A673 (cell line): ENCODE measurements around the gene MGP. TPM values are rescaled to one million over a fixed set of nuclear protein-coding genes. Genes with fewer than 3 reads are reported as not detected.

Experiments
- BruUV-seq: library from RNA; stranded (reverse); fragments of 400-500 nt; replicated peaks from 2 replicates; lab custom pipeline; 2021; lab: Mats Ljungman, UMichigan
- CTCF ChIA-PET: fragments of 300-600 bp; sonication (Branson Sonifier 250); formaldehyde crosslinking; loops from one replicate; lab custom pipeline; 2022; ENCODE audit warnings: antibody characterized with exemption; lab: Charles Lee
- POLR2A ChIA-PET: fragments of 300-600 bp; sonication (Branson Sonifier 250); formaldehyde crosslinking; loops from one replicate; lab custom pipeline; 2022; ENCODE audit warnings: antibody characterized with exemption; ENCODE audit not compliant: low non-redundant PET; lab: Charles Lee
- DNase-seq: peaks from one replicate; pipeline ENCODE4 v3.0.0-alpha.2; 2015; ENCODE audit warnings: low spot score
- H3K27ac ChIP-seq: fragments of 200-600 bp; sonication (generic); 2 replicates; pipeline ENCODE4 v1.5.1; 2016; ENCODE audit warnings: mixed run types, low read depth, mild to moderate bottlenecking, mixed read lengths, antibody characterized with exemption, low read length; ENCODE audit not compliant: poor library complexity, severe bottlenecking
- H3K27me3 ChIP-seq: fragments of 200-600 bp; sonication (generic); replicated peaks from 2 replicates; pipeline ENCODE4 v1.6.1; 2017; ENCODE audit warnings: mixed run types, low read depth, mild to moderate bottlenecking, mixed read lengths, antibody characterized with exemption, low read length; ENCODE audit not compliant: insufficient read depth, poor library complexity
- H3K36me3 ChIP-seq: fragments of 200-600 bp; sonication (generic); 2 replicates; pipeline ENCODE4 v1.6.1; 2016; ENCODE audit warnings: mixed run types, mild to moderate bottlenecking, mixed read lengths, antibody characterized with exemption, low read length; ENCODE audit not compliant: insufficient read depth, poor library complexity, severe bottlenecking
- H3K4me1 ChIP-seq: fragments of 200-600 bp; sonication (generic); 2 replicates; pipeline ENCODE4 v1.6.1; 2017; ENCODE audit warnings: mixed run types, mild to moderate bottlenecking, mixed read lengths, antibody characterized with exemption, low read length; ENCODE audit not compliant: insufficient read depth, poor library complexity, severe bottlenecking
- H3K4me3 ChIP-seq: fragments of 200-600 bp; sonication (generic); 2 replicates; pipeline ENCODE4 v1.5.1; 2016; ENCODE audit warnings: low read depth, mixed run types, mild to moderate bottlenecking, mixed read lengths, low read length; ENCODE audit not compliant: poor library complexity, severe bottlenecking
- H3K9me3 ChIP-seq: fragments of 200-600 bp; sonication (generic); 2 replicates; pipeline ENCODE4 v1.6.1; 2016; ENCODE audit warnings: mixed run types, low read depth, mild to moderate bottlenecking, mixed read lengths, antibody characterized with exemption, low read length; ENCODE audit not compliant: poor library complexity, severe bottlenecking
- CTCF ChIP-seq: fragments of 300-800, 200-600 bp; sonication (generic); conservative IDR thresholded peaks from 2 replicates; pipeline ENCODE4 v1.5.1; 2017; ENCODE audit warnings: low read depth, mild to moderate bottlenecking, antibody characterized with exemption, low read length, moderate library complexity, mixed read lengths
- EZH2 ChIP-seq: fragments of 200-600 bp; sonication (generic); IDR thresholded peaks from 2 replicates; pipeline ENCODE4 v1.6.1; 2017; ENCODE audit warnings: borderline replicate concordance, low read depth, mild to moderate bottlenecking, mixed read lengths, antibody characterized with exemption, low read length; ENCODE audit not compliant: poor library complexity, severe bottlenecking
- intact Hi-C: fragments of 100-400 bp; cut with micrococcal nuclease; formaldehyde crosslinking; loops from one replicate; pipeline ENCODE4 v1.10.0; 2022; ENCODE audit not compliant: unreplicated experiment
- total RNA-seq: library from RNA; stranded (reverse); gene quantifications from 2 replicates; pipeline ENCODE4 v1.2.3, GENCODE V29; 2021

Gene MGP
- total RNA-seq, 1 experiment from 2014 or later, result not detected

GRCh38 chr12:14841761-14842160 lies 43.9 kb downstream of the MGP start:
- Histone ChIP-seq H3K4me3 (no peak overlapping the region), H3K27ac (no peak overlapping the region)
- CTCF ChIA-PET, result no interaction called here

DNA sequence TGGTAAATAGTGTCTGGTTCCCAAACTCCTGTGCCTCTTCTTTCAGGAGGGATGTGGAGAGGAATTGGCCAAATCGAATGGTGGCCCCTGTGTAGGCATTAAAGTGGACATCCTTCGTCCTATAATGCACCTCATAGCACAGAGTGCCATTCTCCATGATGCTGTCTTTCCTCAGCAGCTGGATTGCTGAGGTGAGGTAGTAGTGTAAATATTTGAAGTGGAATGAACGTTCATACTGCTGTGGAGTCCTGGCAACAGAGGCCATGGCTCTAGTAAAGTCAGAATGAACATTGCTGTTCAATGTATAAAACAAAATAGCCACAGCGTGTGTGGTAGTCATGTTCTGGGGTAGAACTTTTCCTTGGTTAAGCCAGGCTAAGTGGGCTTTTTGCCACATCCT lies 45.0 kb downstream of the MGP start:
- CTCF ChIA-PET, result no interaction called here
- Histone ChIP-seq H3K9me3 (no peaks in the 10 kb centered on the region), H3K4me3 (no peak overlapping the region), H3K36me3 (no peaks in the 10 kb centered on the region), H3K27ac (no peak overlapping the region), H3K27me3 (no peaks in the 10 kb centered on the region), H3K4me1 (no peaks in the 10 kb centered on the region)
- TF ChIP-seq CTCF, result no peak
- no peak for TF ChIP-seq EZH2
- no TSS peak for BruUV-seq
- intact Hi-C loops, result loop anchor here (5.0 to 10.0 kb wide), 2 partner anchors 314 to 687 kb away; no protein-coding TSS in a partner anchor
- DNase-seq, result no peak
- POLR2A ChIA-PET, result no interaction called here

More at GRCh38 chr12:14841761-14842160, 43.9 kb downstream of the MGP start:
- no peaks in the 10 kb centered on the region for H3K27me3 ChIP-seq
- no peaks in the 10 kb centered on the region for H3K4me1 ChIP-seq
- BruUV-seq, result no TSS peak
- TF ChIP-seq CTCF (no peak), EZH2 (no peak)
- POLR2A ChIA-PET, result no interaction called here
- DNase-seq, result no peak
- no peaks in the 10 kb centered on the region for H3K9me3 ChIP-seq
- no peaks in the 10 kb centered on the region for H3K36me3 ChIP-seq
- intact Hi-C loops, result loop anchor here (5.0 to 10.0 kb wide), 2 partner anchors 313 to 686 kb away; no protein-coding TSS in a partner anchor

DNA sequence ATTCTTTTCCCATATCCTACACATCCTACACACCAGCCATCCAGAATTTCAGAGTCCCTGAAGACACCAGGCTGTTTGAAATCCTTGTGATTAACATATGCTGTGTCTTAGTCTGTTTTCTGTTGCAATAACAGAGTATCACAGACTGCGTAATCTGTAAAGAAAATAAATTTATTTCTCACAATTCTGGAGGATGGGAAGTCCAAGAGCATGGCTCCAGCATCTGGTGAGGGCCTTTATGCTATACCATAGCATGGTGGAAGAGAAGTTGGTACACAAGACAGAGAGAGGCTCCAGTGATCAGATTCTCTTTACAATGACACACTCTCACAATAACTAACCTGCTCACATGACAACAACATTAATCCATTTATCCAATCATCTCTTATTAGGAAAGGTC lies 46.4 kb downstream of the MGP start:
- Histone ChIP-seq H3K4me3 (no peak overlapping the region), H3K4me1 (no peaks in the 10 kb centered on the region), H3K9me3 (no peaks in the 10 kb centered on the region), H3K27ac (no peak overlapping the region), H3K36me3 (no peaks in the 10 kb centered on the region), H3K27me3 (no peaks in the 10 kb centered on the region)
- DNase-seq, result no peak
- TF ChIP-seq EZH2 (no peak), CTCF (no peak)
- no TSS peak for BruUV-seq
- POLR2A ChIA-PET, result no interaction called here
- CTCF ChIA-PET, result no interaction called here
- intact Hi-C loops, result no loop called here
